Body of pancreas (tissue), 4 donors: Measurements from ENCODE around the gene AOX1.
A peak's percentile ranks its signal among the peaks of the same experiment; 100 is the strongest.

Source experiments
- POLR2A ChIP-seq, 3 donors: fragments of 450-650 bp; IDR thresholded peaks; one replicate each; pipeline ENCODE4 v1.6.1; 2016; ENCODE audit warnings: antibody characterized with exemption in 3 of 3, mild to moderate bottlenecking in 2 of 3
- TF ChIP-seq, protein P1 (sequence below), 7 experiments: fragments of 450-650 bp in 4 of 7; fragments of 200-600 bp in 3 of 7; sonication (generic) in 3 of 7; IDR thresholded peaks; one replicate each; pipeline ENCODE4 v1.5.1; 2016 to 2019; ENCODE audit warnings: antibody characterized with exemption in 7 of 7

DNA sequence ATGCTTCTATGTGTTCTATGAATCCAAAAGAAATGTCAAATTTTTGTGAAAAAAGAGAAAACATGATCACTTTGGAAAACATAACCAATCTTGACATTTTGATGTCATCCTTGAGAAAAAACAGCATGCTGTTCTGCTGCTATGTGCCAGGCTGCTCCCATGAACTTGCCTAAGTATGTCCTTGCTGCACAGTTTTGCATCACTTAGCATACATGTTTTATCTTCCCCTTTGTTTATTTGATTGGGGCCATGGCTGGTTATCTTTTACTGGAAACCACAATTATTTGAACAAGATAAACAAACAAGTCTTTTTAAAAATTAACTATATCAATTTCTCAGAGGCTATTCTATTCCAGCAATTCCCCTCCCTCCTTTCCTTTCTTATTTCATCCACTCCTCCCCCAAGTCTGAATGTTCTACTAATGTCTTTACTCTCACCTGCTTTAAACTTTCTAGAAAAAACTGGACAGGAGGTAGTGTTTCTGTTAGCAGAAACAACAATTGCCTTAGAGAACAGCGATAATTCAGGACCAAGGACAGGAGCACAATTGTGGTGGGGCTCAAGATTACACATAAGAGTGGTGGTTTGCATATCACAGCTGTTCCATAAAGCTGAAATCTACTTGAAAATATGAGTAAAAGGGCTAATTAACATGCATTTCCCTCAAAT lies 6.7 kb downstream of the AOX1 start:
- TF ChIP-seq POLR2A (IDR thresholded peaks at IDR 0.05) = peak in 2 of 3 donors; percentile 20 to 27
- TF ChIP-seq, protein P1, sequence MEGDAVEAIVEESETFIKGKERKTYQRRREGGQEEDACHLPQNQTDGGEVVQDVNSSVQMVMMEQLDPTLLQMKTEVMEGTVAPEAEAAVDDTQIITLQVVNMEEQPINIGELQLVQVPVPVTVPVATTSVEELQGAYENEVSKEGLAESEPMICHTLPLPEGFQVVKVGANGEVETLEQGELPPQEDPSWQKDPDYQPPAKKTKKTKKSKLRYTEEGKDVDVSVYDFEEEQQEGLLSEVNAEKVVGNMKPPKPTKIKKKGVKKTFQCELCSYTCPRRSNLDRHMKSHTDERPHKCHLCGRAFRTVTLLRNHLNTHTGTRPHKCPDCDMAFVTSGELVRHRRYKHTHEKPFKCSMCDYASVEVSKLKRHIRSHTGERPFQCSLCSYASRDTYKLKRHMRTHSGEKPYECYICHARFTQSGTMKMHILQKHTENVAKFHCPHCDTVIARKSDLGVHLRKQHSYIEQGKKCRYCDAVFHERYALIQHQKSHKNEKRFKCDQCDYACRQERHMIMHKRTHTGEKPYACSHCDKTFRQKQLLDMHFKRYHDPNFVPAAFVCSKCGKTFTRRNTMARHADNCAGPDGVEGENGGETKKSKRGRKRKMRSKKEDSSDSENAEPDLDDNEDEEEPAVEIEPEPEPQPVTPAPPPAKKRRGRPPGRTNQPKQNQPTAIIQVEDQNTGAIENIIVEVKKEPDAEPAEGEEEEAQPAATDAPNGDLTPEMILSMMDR (IDR thresholded peaks at IDR 0.05) = peak in 1 of 7 experiments; percentile 6
